Measurements from ENCODE around the gene PVR.
A peak's percentile ranks its signal among the peaks of the same experiment; 100 is the strongest.
"Not testable (repeated sequence)": the region's sequence is repeated elsewhere in the genome, so short reads cannot be mapped to it uniquely, and the experiment has no call there.

Gene PVR

GRCh38 chr19:44605547-44605946 is 38.2 kb upstream of the PVR start:
- no peaks in the 10 kb centered on the region for H3K36me3 ChIP-seq (ENCODE audit: control insufficient read depth in 2 of 2, insufficient read depth in 2 of 2, low read length in 2 of 2)
- no peak overlapping the region for H3K9ac ChIP-seq (ENCODE audit: low read depth in 1 of 2, low read length in 2 of 2)
- H3K27ac ChIP-seq (ENCODE audit: low read depth in 2 of 2, low read length in 2 of 2), result no peak overlapping the region
- H3K4me3 ChIP-seq (ENCODE audit: low read length in 2 of 2), result no peak overlapping the region
- H3K4me1 ChIP-seq (ENCODE audit: control insufficient read depth in 2 of 2, insufficient read depth in 2 of 2, low read length in 2 of 2), result peaks cover 7 to 20% of the 10 kb centered on the region in 2 donors
- no peaks in the 10 kb centered on the region for H3K9me3 ChIP-seq (ENCODE audit: control insufficient read depth in 2 of 2, low read length in 2 of 2)
- H3K27me3 ChIP-seq (ENCODE audit: control insufficient read depth in 2 of 2, insufficient read depth in 2 of 2, low read length in 2 of 2), result no peaks in the 10 kb centered on the region

- Histone ChIP-seq H3K27ac (ENCODE audit: low read depth in 2 of 2, low read length in 2 of 2) (peak overlapping the region; percentile 26 to 56), H3K9ac (ENCODE audit: low read depth in 1 of 2, low read length in 2 of 2) (no peak overlapping the region), H3K27me3 (ENCODE audit: control insufficient read depth in 2 of 2, insufficient read depth in 2 of 2, low read length in 2 of 2) (no peaks in the 10 kb centered on the region), H3K9me3 (ENCODE audit: control insufficient read depth in 2 of 2, low read length in 2 of 2) (no peaks in the 10 kb centered on the region), H3K4me3 (ENCODE audit: low read length in 2 of 2) (no peak overlapping the region), H3K4me1 (ENCODE audit: control insufficient read depth in 2 of 2, insufficient read depth in 2 of 2, low read length in 2 of 2) (peaks cover 11 to 15% of the 10 kb centered on the region in 2 donors), H3K36me3 (ENCODE audit: control insufficient read depth in 2 of 2, insufficient read depth in 2 of 2, low read length in 2 of 2) (no peaks in the 10 kb centered on the region)
Measured at GRCh38 chr19:44607049-44607448, 36.7 kb upstream of the PVR start.

GRCh38 chr19:44607917-44608316 is 35.8 kb upstream of the PVR start:
- no peak overlapping the region for H3K4me3 ChIP-seq (ENCODE audit: low read length in 2 of 2)
- H3K27me3 ChIP-seq (ENCODE audit: control insufficient read depth in 2 of 2, insufficient read depth in 2 of 2, low read length in 2 of 2), result no peaks in the 10 kb centered on the region
- H3K36me3 ChIP-seq (ENCODE audit: control insufficient read depth in 2 of 2, insufficient read depth in 2 of 2, low read length in 2 of 2), result no peaks in the 10 kb centered on the region
- H3K9ac ChIP-seq (ENCODE audit: low read depth in 1 of 2, low read length in 2 of 2), result no peak overlapping the region
- no peaks in the 10 kb centered on the region for H3K9me3 ChIP-seq (ENCODE audit: control insufficient read depth in 2 of 2, low read length in 2 of 2)
- H3K27ac ChIP-seq (ENCODE audit: low read depth in 2 of 2, low read length in 2 of 2), result peak overlapping the region in 1 of 2 donors; percentile 23
- peaks cover 14 to 17% of the 10 kb centered on the region in 2 donors for H3K4me1 ChIP-seq (ENCODE audit: control insufficient read depth in 2 of 2, insufficient read depth in 2 of 2, low read length in 2 of 2)

- no peak overlapping the region for H3K4me3 ChIP-seq (ENCODE audit: low read length in 2 of 2)
- H3K36me3 ChIP-seq (ENCODE audit: control insufficient read depth in 2 of 2, insufficient read depth in 2 of 2, low read length in 2 of 2), result no peaks in the 10 kb centered on the region
- H3K4me1 ChIP-seq (ENCODE audit: control insufficient read depth in 2 of 2, insufficient read depth in 2 of 2, low read length in 2 of 2), result peaks cover 14 to 17% of the 10 kb centered on the region in 2 donors
- H3K9me3 ChIP-seq (ENCODE audit: control insufficient read depth in 2 of 2, low read length in 2 of 2), result no peaks in the 10 kb centered on the region
- H3K27me3 ChIP-seq (ENCODE audit: control insufficient read depth in 2 of 2, insufficient read depth in 2 of 2, low read length in 2 of 2), result no peaks in the 10 kb centered on the region
- no peak overlapping the region for H3K9ac ChIP-seq (ENCODE audit: low read depth in 1 of 2, low read length in 2 of 2)
- peak overlapping the region in 1 of 2 donors; percentile 23 for H3K27ac ChIP-seq (ENCODE audit: low read depth in 2 of 2, low read length in 2 of 2)
Measured at GRCh38 chr19:44608391-44608821, 35.3 kb upstream of the PVR start.

- H3K27me3 ChIP-seq (ENCODE audit: control insufficient read depth in 2 of 2, insufficient read depth in 2 of 2, low read length in 2 of 2), result no peaks in the 10 kb centered on the region
Measured at GRCh38 chr19:44609219-44609618, 34.5 kb upstream of the PVR start.

GRCh38 chr19:44610497-44610896 is 33.2 kb upstream of the PVR start:
- not testable (repeated sequence) for H3K27me3 ChIP-seq (ENCODE audit: control insufficient read depth in 2 of 2, insufficient read depth in 2 of 2, low read length in 2 of 2); H3K4me3 ChIP-seq (ENCODE audit: low read length in 2 of 2); H3K27ac ChIP-seq (ENCODE audit: low read depth in 2 of 2, low read length in 2 of 2); H3K9ac ChIP-seq (ENCODE audit: low read depth in 1 of 2, low read length in 2 of 2); H3K9me3 ChIP-seq (ENCODE audit: control insufficient read depth in 2 of 2, low read length in 2 of 2); H3K36me3 ChIP-seq (ENCODE audit: control insufficient read depth in 2 of 2, insufficient read depth in 2 of 2, low read length in 2 of 2)
- peaks cover 14 to 24% of the 10 kb centered on the region in 2 donors for H3K4me1 ChIP-seq (ENCODE audit: control insufficient read depth in 2 of 2, insufficient read depth in 2 of 2, low read length in 2 of 2)

More at GRCh38 chr19:44609219-44609618, 34.5 kb upstream of the PVR start:
- Histone ChIP-seq H3K4me1 (ENCODE audit: control insufficient read depth in 2 of 2, insufficient read depth in 2 of 2, low read length in 2 of 2) (peaks cover 14 to 24% of the 10 kb centered on the region in 2 donors), H3K4me3 (ENCODE audit: low read length in 2 of 2) (no peak overlapping the region), H3K27ac (ENCODE audit: low read depth in 2 of 2, low read length in 2 of 2) (no peak overlapping the region), H3K9ac (ENCODE audit: low read depth in 1 of 2, low read length in 2 of 2) (no peak overlapping the region), H3K9me3 (ENCODE audit: control insufficient read depth in 2 of 2, low read length in 2 of 2) (no peaks in the 10 kb centered on the region), H3K36me3 (ENCODE audit: control insufficient read depth in 2 of 2, insufficient read depth in 2 of 2, low read length in 2 of 2) (no peaks in the 10 kb centered on the region)

- H3K9me3 ChIP-seq (ENCODE audit: control insufficient read depth in 2 of 2, low read length in 2 of 2), result no peaks in the 10 kb centered on the region
- H3K9ac ChIP-seq (ENCODE audit: low read depth in 1 of 2, low read length in 2 of 2), result no peak overlapping the region
- H3K4me3 ChIP-seq (ENCODE audit: low read length in 2 of 2), result no peak overlapping the region
- no peak overlapping the region for H3K27ac ChIP-seq (ENCODE audit: low read depth in 2 of 2, low read length in 2 of 2)
- peaks cover 14 to 26% of the 10 kb centered on the region in 2 donors for H3K4me1 ChIP-seq (ENCODE audit: control insufficient read depth in 2 of 2, insufficient read depth in 2 of 2, low read length in 2 of 2)
- H3K36me3 ChIP-seq (ENCODE audit: control insufficient read depth in 2 of 2, insufficient read depth in 2 of 2, low read length in 2 of 2), result no peaks in the 10 kb centered on the region
- H3K27me3 ChIP-seq (ENCODE audit: control insufficient read depth in 2 of 2, insufficient read depth in 2 of 2, low read length in 2 of 2), result no peaks in the 10 kb centered on the region
Measured at GRCh38 chr19:44611812-44612295, 31.9 kb upstream of the PVR start.

- Histone ChIP-seq H3K9me3 (ENCODE audit: control insufficient read depth in 2 of 2, low read length in 2 of 2) (no peaks in the 10 kb centered on the region), H3K4me3 (ENCODE audit: low read length in 2 of 2) (no peak within 1 kb of the TSS), H3K4me1 (ENCODE audit: control insufficient read depth in 2 of 2, insufficient read depth in 2 of 2, low read length in 2 of 2) (peaks cover 6 to 15% of the 10 kb centered on the region in 2 donors), H3K27me3 (ENCODE audit: control insufficient read depth in 2 of 2, insufficient read depth in 2 of 2, low read length in 2 of 2) (no peaks in the 10 kb centered on the region), H3K36me3 (ENCODE audit: control insufficient read depth in 2 of 2, insufficient read depth in 2 of 2, low read length in 2 of 2) (no peaks in the 10 kb centered on the region), H3K27ac (ENCODE audit: low read depth in 2 of 2, low read length in 2 of 2) (no peak within 1 kb of the TSS), H3K9ac (ENCODE audit: low read depth in 1 of 2, low read length in 2 of 2) (no peak within 1 kb of the TSS)
Measured at GRCh38 chr19:44613295-44614178, 30.2 kb upstream of the PVR start, which contains the start of gene IGSF23. IGSF23 (plus strand) TSS chr19:44613563; CDS start chr19:44613646, 83 bp downstream.

GRCh38 chr19:44614313-44614712 is 29.4 kb upstream of the PVR start:
- Histone ChIP-seq H3K27me3 (ENCODE audit: control insufficient read depth in 2 of 2, insufficient read depth in 2 of 2, low read length in 2 of 2) (no peaks in the 10 kb centered on the region), H3K27ac (ENCODE audit: low read depth in 2 of 2, low read length in 2 of 2) (no peak overlapping the region), H3K4me1 (ENCODE audit: control insufficient read depth in 2 of 2, insufficient read depth in 2 of 2, low read length in 2 of 2) (peaks cover 6 to 15% of the 10 kb centered on the region in 2 donors), H3K9me3 (ENCODE audit: control insufficient read depth in 2 of 2, low read length in 2 of 2) (no peaks in the 10 kb centered on the region), H3K36me3 (ENCODE audit: control insufficient read depth in 2 of 2, insufficient read depth in 2 of 2, low read length in 2 of 2) (no peaks in the 10 kb centered on the region), H3K4me3 (ENCODE audit: low read length in 2 of 2) (no peak overlapping the region), H3K9ac (ENCODE audit: low read depth in 1 of 2, low read length in 2 of 2) (no peak overlapping the region)

- Histone ChIP-seq H3K9ac (ENCODE audit: low read depth in 1 of 2, low read length in 2 of 2) (no peak overlapping the region), H3K27me3 (ENCODE audit: control insufficient read depth in 2 of 2, insufficient read depth in 2 of 2, low read length in 2 of 2) (no peaks in the 10 kb centered on the region), H3K9me3 (ENCODE audit: control insufficient read depth in 2 of 2, low read length in 2 of 2) (no peaks in the 10 kb centered on the region), H3K4me3 (ENCODE audit: low read length in 2 of 2) (no peak overlapping the region), H3K36me3 (ENCODE audit: control insufficient read depth in 2 of 2, insufficient read depth in 2 of 2, low read length in 2 of 2) (no peaks in the 10 kb centered on the region), H3K4me1 (ENCODE audit: control insufficient read depth in 2 of 2, insufficient read depth in 2 of 2, low read length in 2 of 2) (peaks cover 6 to 15% of the 10 kb centered on the region in 2 donors), H3K27ac (ENCODE audit: low read depth in 2 of 2, low read length in 2 of 2) (no peak overlapping the region)
Measured at GRCh38 chr19:44615863-44616247, 27.9 kb upstream of the PVR start.
